IPS-15b (cell line): ENCODE data around the gene AMHR2.
"Not testable (repeated sequence)": the region's sequence is repeated elsewhere in the genome, so short reads cannot be mapped to it uniquely, and the experiment has no call there.

Experiments
- H3K27me3 ChIP-seq: one replicate; pipeline ENCODE4 v1.6.1; 2013; ENCODE audit warnings: low read length; ENCODE audit not compliant: control insufficient read depth, insufficient read depth
- H3K36me3 ChIP-seq: one replicate; pipeline ENCODE4 v1.6.1; 2013; ENCODE audit warnings: low read length; ENCODE audit not compliant: control insufficient read depth, insufficient read depth
- H3K4me1 ChIP-seq: one replicate; pipeline ENCODE4 v1.6.1; 2013; ENCODE audit warnings: mild to moderate bottlenecking, low read length; ENCODE audit not compliant: control insufficient read depth, insufficient read depth
- H3K4me3 ChIP-seq: one replicate; pipeline ENCODE4 v1.5.1; 2013; ENCODE audit warnings: low read depth, low read length
- H3K9ac ChIP-seq: one replicate; pipeline ENCODE4 v1.6.1; 2013; ENCODE audit warnings: low read depth, mild to moderate bottlenecking, low read length
- H3K9me3 ChIP-seq: one replicate; pipeline ENCODE4 v1.6.1; 2013; ENCODE audit warnings: mild to moderate bottlenecking, low read length; ENCODE audit not compliant: control insufficient read depth, insufficient read depth

The AMHR2 gene

GRCh38 chr12:53423597-53423996 lies at the start of gene AMHR2:
Gene AMHR2 (plus strand): TSS chr12:53423855. CDS start chr12:53423935, 80 bp downstream.
- Histone ChIP-seq H3K9me3 (no peaks in the 10 kb centered on the region), H3K9ac (no peak within 1 kb of the TSS), H3K4me3 (no peak within 1 kb of the TSS), H3K4me1 (peaks cover 5% of the 10 kb centered on the region), H3K27me3 (no peaks in the 10 kb centered on the region), H3K36me3 (no peaks in the 10 kb centered on the region)

GRCh38 chr12:53374277-53374676 lies 49.4 kb upstream of the AMHR2 start:
- not testable (repeated sequence) for H3K4me1 ChIP-seq, H3K36me3 ChIP-seq, H3K27me3 ChIP-seq, H3K9me3 ChIP-seq, H3K4me3 ChIP-seq, H3K9ac ChIP-seq

- no peak overlapping the region for H3K4me3 ChIP-seq
- H3K4me1 ChIP-seq, result peaks cover 12% of the 10 kb centered on the region
- no peaks in the 10 kb centered on the region for H3K9me3 ChIP-seq
- no peaks in the 10 kb centered on the region for H3K27me3 ChIP-seq
- H3K36me3 ChIP-seq, result no peaks in the 10 kb centered on the region
- no peak overlapping the region for H3K9ac ChIP-seq
These were observed 46.9 kb upstream of the AMHR2 start for GRCh38 chr12:53376747-53377146.

- no peaks in the 10 kb centered on the region for H3K27me3 ChIP-seq
- H3K4me3 ChIP-seq, result peak overlapping the region; percentile 77
- peaks cover 13% of the 10 kb centered on the region for H3K36me3 ChIP-seq
- H3K4me1 ChIP-seq, result peaks cover 15% of the 10 kb centered on the region
- no peaks in the 10 kb centered on the region for H3K9me3 ChIP-seq
- H3K9ac ChIP-seq, result no peak overlapping the region
These were observed 45.4 kb upstream of the AMHR2 start for GRCh38 chr12:53378222-53378621.

GRCh38 chr12:53378724-53379388 lies 44.8 kb upstream of the AMHR2 start:
- no peaks in the 10 kb centered on the region for H3K27me3 ChIP-seq
- peaks cover 17% of the 10 kb centered on the region for H3K4me1 ChIP-seq
- peak overlapping the region; percentile 77 for H3K4me3 ChIP-seq
- H3K9ac ChIP-seq, result peak overlapping the region; percentile 80
- no peaks in the 10 kb centered on the region for H3K9me3 ChIP-seq
- H3K36me3 ChIP-seq, result peaks cover 19% of the 10 kb centered on the region

GRCh38 chr12:53379389-53380103 lies 44.1 kb upstream of the AMHR2 start:
- H3K27me3 ChIP-seq, result no peaks in the 10 kb centered on the region
- peak overlapping the region; percentile 77 for H3K4me3 ChIP-seq
- H3K9me3 ChIP-seq, result no peaks in the 10 kb centered on the region
- H3K4me1 ChIP-seq, result peaks cover 17% of the 10 kb centered on the region
- H3K36me3 ChIP-seq, result peaks cover 21% of the 10 kb centered on the region
- peak overlapping the region; percentile 80 for H3K9ac ChIP-seq

- Histone ChIP-seq H3K9me3 (no peaks in the 10 kb centered on the region), H3K4me3 (peak within 1 kb of the TSS; percentile 77), H3K4me1 (peaks cover 17% of the 10 kb centered on the region), H3K27me3 (no peaks in the 10 kb centered on the region), H3K9ac (peak within 1 kb of the TSS; percentile 80), H3K36me3 (peaks cover 21% of the 10 kb centered on the region)
These were observed 43.4 kb upstream of the AMHR2 start, which contains the start of gene SP1 for GRCh38 chr12:53380104-53380793. Gene SP1 (plus strand): TSS chr12:53380176. CDS start chr12:53380292, 116 bp downstream.

GRCh38 chr12:53380794-53381730 lies 42.6 kb upstream of the AMHR2 start:
- Histone ChIP-seq H3K4me1 (peaks cover 17% of the 10 kb centered on the region), H3K9ac (peak overlapping the region; percentile 29)

GRCh38 chr12:53381731-53382630 lies 41.7 kb upstream of the AMHR2 start:
- H3K4me1 ChIP-seq, result peaks cover 17% of the 10 kb centered on the region
- no peak overlapping the region for H3K9ac ChIP-seq
- peak overlapping the region; percentile 61 for H3K4me3 ChIP-seq
- no peaks in the 10 kb centered on the region for H3K9me3 ChIP-seq
- H3K36me3 ChIP-seq, result peaks cover 21% of the 10 kb centered on the region
- H3K27me3 ChIP-seq, result no peaks in the 10 kb centered on the region

More at GRCh38 chr12:53380794-53381730, 42.6 kb upstream of the AMHR2 start:
- H3K9me3 ChIP-seq, result no peaks in the 10 kb centered on the region
- H3K27me3 ChIP-seq, result no peaks in the 10 kb centered on the region
- peak overlapping the region; percentile 61 for H3K4me3 ChIP-seq
- peaks cover 21% of the 10 kb centered on the region for H3K36me3 ChIP-seq

- Histone ChIP-seq H3K36me3 (peaks cover 21% of the 10 kb centered on the region), H3K27me3 (no peaks in the 10 kb centered on the region), H3K4me3 (peak overlapping the region; percentile 11), H3K9ac (peak overlapping the region; percentile 9), H3K9me3 (no peaks in the 10 kb centered on the region), H3K4me1 (peaks cover 17% of the 10 kb centered on the region)
These were observed 40.4 kb upstream of the AMHR2 start for GRCh38 chr12:53383258-53383657.
